HPDE6-E6E7 (cell line): ENCODE data around the gene ARPC1A.
"Not testable (repeated sequence)": the region's sequence is repeated elsewhere in the genome, so short reads cannot be mapped to it uniquely, and the experiment has no call there.

Source experiments
- DNase-seq: peaks from one replicate; pipeline ENCODE4 v3.0.0; 2011; ENCODE audit warnings: missing footprints; ENCODE audit errors: extremely low spot score

The ARPC1A gene

GRCh38 chr7:99409192-99409572, 83.5 kb downstream of the ARPC1A start:
- no peak for DNase-seq

GRCh38 chr7:99409806-99410205, 84.1 kb downstream of the ARPC1A start:
- DNase-seq, result no peak

GRCh38 chr7:99410635-99411034, 84.9 kb downstream of the ARPC1A start:
- no peak for DNase-seq

DNA sequence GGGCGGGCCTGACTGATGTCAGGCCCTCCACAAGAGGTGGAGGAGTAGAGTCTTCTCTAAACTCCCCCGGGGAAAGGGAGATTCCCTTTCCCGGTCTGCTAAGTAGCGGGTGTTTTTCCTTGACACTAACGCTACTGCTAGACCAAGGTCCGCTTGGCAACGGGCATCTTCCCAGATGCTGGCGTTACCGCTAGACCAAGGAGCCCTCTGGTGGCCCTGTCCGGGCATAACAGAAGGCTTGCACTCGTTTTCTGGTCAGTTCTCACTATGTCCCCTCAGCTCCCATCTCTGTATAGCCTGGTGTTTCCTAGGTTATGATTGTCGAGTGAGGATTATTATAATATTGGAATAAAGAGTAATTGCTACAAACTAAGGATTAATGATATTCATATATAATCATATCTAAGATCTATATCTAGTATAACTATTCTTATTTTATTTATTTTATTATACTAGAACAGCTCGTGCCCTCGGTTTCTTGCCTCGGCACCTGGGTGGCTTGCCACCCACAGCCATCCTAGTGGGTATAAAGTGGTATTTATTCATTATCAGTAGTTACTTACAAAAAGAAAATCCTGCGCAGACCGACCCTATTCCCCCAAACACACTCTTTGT, 89.9 kb downstream of the ARPC1A start:
- DNase-seq, result not testable (repeated sequence)
